BE2C (cell line): ENCODE data around the gene NLRP6.

Source experiments
- DNase-seq: peaks from one replicate; pipeline ENCODE4 v3.0.0-alpha.2; 2020
- H3K27me3 ChIP-seq: fragments of 250-450 bp; sonication (Bioruptor Pico); 2 replicates; pipeline ENCODE4 v1.5.1; 2020; ENCODE audit warnings: mild to moderate bottlenecking
- H3K36me3 ChIP-seq: fragments of 250-450 bp; sonication (Bioruptor Pico); 2 replicates; pipeline ENCODE4 v1.5.1; 2020; ENCODE audit warnings: mild to moderate bottlenecking
- H3K4me1 ChIP-seq: fragments of 250-450 bp; sonication (Bioruptor Pico); 2 replicates; pipeline ENCODE4 v1.5.1; 2020
- H3K4me3 ChIP-seq: 2 replicates; pipeline ENCODE4 v1.5.1; 2011; ENCODE audit warnings: low read depth, low read length
- H3K9me3 ChIP-seq: fragments of 250-450 bp; sonication (Bioruptor Pico); 2 replicates; pipeline ENCODE4 v1.5.1; 2020
- TF ChIP-seq, protein P1 (sequence below): IDR thresholded peaks from 2 replicates; pipeline ENCODE4 v1.5.1; 2012; ENCODE audit warnings: mild to moderate bottlenecking, low read depth, low read length

Gene NLRP6

DNA sequence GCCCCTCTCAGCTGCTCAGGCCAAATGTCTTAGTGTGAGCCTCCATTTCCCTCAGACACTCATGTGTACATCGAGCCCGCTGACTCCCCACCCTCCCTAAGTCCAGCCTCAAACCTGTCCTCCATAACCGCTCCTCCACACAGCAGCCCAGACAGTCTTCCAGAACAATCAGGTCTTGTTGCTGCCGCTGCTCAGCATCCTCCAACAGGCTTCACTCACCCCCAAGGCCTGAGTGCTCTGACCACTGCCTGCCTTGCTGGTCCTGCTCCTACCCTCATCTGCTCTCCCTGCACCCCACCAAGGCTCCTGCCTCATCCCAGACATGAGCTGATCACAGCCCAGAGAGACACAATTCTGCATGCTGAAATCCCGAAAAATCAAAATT, 24.3 kb upstream of the NLRP6 start:
- DNase-seq, result no peak
- TF ChIP-seq, protein P1, sequence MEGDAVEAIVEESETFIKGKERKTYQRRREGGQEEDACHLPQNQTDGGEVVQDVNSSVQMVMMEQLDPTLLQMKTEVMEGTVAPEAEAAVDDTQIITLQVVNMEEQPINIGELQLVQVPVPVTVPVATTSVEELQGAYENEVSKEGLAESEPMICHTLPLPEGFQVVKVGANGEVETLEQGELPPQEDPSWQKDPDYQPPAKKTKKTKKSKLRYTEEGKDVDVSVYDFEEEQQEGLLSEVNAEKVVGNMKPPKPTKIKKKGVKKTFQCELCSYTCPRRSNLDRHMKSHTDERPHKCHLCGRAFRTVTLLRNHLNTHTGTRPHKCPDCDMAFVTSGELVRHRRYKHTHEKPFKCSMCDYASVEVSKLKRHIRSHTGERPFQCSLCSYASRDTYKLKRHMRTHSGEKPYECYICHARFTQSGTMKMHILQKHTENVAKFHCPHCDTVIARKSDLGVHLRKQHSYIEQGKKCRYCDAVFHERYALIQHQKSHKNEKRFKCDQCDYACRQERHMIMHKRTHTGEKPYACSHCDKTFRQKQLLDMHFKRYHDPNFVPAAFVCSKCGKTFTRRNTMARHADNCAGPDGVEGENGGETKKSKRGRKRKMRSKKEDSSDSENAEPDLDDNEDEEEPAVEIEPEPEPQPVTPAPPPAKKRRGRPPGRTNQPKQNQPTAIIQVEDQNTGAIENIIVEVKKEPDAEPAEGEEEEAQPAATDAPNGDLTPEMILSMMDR, result no peak
- H3K4me1 ChIP-seq, result no peaks in the 10 kb centered on the region
- peaks cover 6% of the 10 kb centered on the region; the same call in 1 of the 2 replicates for H3K36me3 ChIP-seq
- no peaks in the 10 kb centered on the region for H3K27me3 ChIP-seq
- H3K9me3 ChIP-seq, result no peaks in the 10 kb centered on the region
- no peak overlapping the region for H3K4me3 ChIP-seq

DNA sequence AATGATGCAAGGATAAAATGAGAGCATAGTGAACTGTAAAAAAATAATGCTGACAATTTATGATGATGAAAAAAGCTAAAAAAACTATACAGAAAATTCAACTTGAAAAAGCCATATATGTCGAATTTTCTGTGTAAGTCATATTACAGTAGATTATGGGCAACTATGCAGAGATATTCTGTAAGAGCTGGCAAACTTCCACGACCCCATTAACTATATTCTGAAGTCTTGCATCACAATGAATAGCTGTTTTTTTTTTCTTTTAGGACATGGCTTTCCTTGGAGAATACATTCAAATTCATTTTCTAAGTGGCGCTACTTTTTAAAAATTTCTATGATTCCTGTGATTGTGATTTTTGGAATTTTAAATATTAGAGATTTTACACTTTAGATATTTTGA, 23.0 kb upstream of the NLRP6 start:
- Histone ChIP-seq H3K27me3 (no peaks in the 10 kb centered on the region), H3K4me3 (no peak overlapping the region), H3K4me1 (no peaks in the 10 kb centered on the region), H3K9me3 (no peaks in the 10 kb centered on the region), H3K36me3 (peaks cover 6% of the 10 kb centered on the region; the same call in 1 of the 2 replicates)
- DNase-seq, result no peak
- TF ChIP-seq, protein P1, result no peak

DNA sequence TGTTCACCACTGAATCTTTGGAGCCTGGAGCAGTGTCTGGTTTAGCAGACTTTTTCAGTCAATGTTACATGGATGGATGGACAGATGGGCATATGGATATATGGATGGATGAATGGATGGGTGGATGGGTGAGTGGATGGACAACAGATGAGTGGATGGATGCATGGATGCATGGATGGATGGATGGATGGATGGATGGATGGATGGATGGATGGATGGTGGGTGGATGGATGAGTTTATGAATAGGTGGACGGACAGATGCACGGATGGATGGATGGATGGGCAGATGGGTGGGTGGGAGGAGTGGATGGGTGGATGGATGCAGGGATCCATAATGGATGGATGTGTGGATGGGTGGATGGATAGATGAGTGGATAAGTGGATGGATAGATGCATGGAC, 22.4 kb upstream of the NLRP6 start:
- H3K36me3 ChIP-seq, result peaks cover 2% of the 10 kb centered on the region; the same call in 1 of the 2 replicates
- no peaks in the 10 kb centered on the region for H3K9me3 ChIP-seq
- no peak for DNase-seq
- H3K27me3 ChIP-seq, result no peaks in the 10 kb centered on the region
- H3K4me3 ChIP-seq, result no peak overlapping the region
- TF ChIP-seq, protein P1, result no peak
- no peaks in the 10 kb centered on the region for H3K4me1 ChIP-seq

DNA sequence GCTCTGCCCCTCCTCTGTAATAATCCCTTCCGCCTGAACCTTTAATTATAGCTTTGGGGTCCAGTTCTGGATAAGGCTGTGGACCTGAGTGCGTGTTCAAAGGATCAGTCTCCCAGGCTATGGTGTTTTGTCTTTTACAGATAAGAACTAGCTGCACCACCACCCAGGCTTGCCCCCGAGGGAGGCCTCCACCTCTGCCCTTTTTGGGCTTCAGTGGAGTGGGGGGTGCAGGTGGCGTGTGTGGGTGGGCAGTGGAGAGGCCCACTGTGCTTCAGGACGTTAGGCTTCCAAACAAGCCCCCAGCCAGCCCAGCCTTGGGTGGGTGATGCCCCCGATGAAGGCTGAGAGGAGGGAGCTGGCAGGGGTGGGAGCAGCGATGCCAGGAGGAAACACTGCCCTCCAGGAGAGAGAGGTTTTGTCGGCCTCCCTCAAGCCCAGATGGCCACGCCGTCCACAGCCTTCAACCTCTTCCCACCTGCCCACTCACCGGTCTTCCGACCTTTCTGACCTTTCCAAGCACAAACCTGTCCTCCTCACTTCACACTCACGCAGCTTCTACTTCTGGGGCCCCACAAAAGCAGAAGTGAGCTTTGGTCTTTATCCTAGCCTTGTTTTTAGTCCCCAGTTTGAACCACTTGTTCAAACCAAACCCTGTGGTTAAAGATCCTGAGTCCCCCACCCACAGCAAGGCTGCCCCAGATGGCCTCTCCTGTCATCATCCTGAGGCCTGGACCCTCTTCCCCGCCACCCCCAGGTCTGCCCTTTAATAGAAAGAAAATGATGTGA, 21.1 kb upstream of the NLRP6 start:
- Histone ChIP-seq H3K27me3 (no peaks in the 10 kb centered on the region), H3K4me1 (no peaks in the 10 kb centered on the region), H3K4me3 (no peak overlapping the region), H3K9me3 (no peaks in the 10 kb centered on the region), H3K36me3 (no peaks in the 10 kb centered on the region)
- TF ChIP-seq, protein P1, result no peak
- DNase-seq, result no peak

DNA sequence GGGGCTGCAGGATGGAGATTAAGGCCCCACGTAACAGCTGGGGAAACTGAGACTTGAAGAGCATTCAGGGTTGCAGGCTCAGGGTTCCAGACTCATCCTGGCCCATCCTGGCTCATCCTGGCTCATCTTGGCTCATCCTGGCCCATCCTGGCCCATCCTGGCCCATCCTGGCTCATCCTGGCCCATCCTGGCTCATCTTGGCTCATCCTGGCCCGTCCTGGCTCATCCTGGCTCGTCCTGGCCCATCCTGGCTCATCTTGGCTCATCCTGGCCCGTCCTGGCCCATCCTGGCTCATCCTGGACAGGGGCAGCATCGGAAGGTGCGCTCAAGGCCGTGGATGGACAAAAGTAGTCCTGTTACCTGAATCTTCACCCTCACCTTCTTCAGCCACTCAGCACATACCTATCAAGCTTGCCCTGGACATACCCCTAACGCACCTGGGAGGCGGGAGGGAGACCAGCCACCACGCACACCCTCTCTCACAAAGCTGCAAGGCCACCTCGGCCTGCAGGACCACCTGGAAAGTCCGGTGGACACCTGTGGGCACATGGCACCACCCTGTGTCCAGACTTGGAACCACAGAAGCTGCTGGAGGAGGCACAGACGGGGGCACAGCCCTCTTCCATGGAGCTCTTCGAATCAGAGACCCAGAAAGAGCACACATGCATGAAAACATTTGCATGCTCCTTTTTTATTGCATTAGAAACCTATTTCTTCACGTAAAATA, 20.3 kb upstream of the NLRP6 start:
- Histone ChIP-seq H3K27me3 (no peaks in the 10 kb centered on the region), H3K4me1 (no peaks in the 10 kb centered on the region), H3K4me3 (no peak overlapping the region), H3K9me3 (no peaks in the 10 kb centered on the region), H3K36me3 (no peaks in the 10 kb centered on the region)
- TF ChIP-seq, protein P1, result no peak
- no peak for DNase-seq

DNA sequence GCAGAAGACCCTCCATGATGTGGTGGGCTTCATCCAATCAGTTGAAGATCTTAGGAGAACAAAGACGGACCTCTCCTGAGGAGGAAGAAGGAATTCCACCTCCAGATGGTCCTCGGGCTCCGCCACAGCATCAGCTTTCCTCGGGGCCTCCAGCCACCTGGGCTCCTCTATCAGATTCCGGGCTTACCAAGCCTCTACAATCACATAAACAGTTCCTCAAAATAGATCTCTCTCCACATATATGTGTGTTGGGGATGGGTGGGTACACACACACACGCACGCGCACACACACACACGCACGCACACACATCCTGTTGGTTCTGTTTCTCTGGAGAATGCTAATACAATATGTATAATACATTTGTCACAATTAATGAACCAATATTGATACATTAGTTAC, 18.8 kb upstream of the NLRP6 start:
- Histone ChIP-seq H3K9me3 (no peaks in the 10 kb centered on the region), H3K27me3 (no peaks in the 10 kb centered on the region)
- TF ChIP-seq, protein P1, result no peak

More for the DNA sequence above, 18.8 kb upstream of the NLRP6 start:
- no peak overlapping the region for H3K4me3 ChIP-seq
- H3K4me1 ChIP-seq, result no peaks in the 10 kb centered on the region
- H3K36me3 ChIP-seq, result no peaks in the 10 kb centered on the region
- DNase-seq, result no peak
